ENCODE data around the gene CALHM1.

The CALHM1 gene

GRCh38 chr10:103481974-103482531 lies 23.4 kb upstream of the CALHM1 start:
- peak in 1 of 2 experiments; percentile 11 for DNase-seq

GRCh38 chr10:103480521-103480920 lies 21.8 kb upstream of the CALHM1 start:
- DNase-seq, result no peak

GRCh38 chr10:103479135-103479534 lies 20.4 kb upstream of the CALHM1 start, which contains the start of gene CALHM3:
Gene CALHM3 (minus strand): TSS chr10:103479240. CDS start chr10:103479032, 208 bp downstream.
- DNase-seq, result no peak

- DNase-seq, result no peak
Observed at GRCh38 chr10:103478671-103479070, 20.0 kb upstream of the CALHM1 start.

- DNase-seq, result no peak
Observed at GRCh38 chr10:103476046-103476768, 17.5 kb upstream of the CALHM1 start.

- no peak for DNase-seq
Observed at GRCh38 chr10:103475437-103475836, 16.7 kb upstream of the CALHM1 start.

- DNase-seq, result no peak
Observed at GRCh38 chr10:103474077-103474476, 15.4 kb upstream of the CALHM1 start.

GRCh38 chr10:103473261-103473671 lies 14.6 kb upstream of the CALHM1 start:
- DNase-seq, result no peak

GRCh38 chr10:103472005-103472404 lies 13.3 kb upstream of the CALHM1 start:
- DNase-seq, result no peak

GRCh38 chr10:103470761-103471653 lies 12.3 kb upstream of the CALHM1 start:
- DNase-seq, result no peak

- no peak for DNase-seq
Observed at GRCh38 chr10:103469201-103469600, 10.5 kb upstream of the CALHM1 start.

GRCh38 chr10:103467406-103467805 lies 8.7 kb upstream of the CALHM1 start:
- DNase-seq, result no peak

GRCh38 chr10:103466734-103467133 lies 8.0 kb upstream of the CALHM1 start:
- DNase-seq, result no peak

- DNase-seq, result no peak
Observed at GRCh38 chr10:103465411-103466179, 6.9 kb upstream of the CALHM1 start.

- DNase-seq, result no peak
Observed at GRCh38 chr10:103463499-103463898, 4.8 kb upstream of the CALHM1 start.

GRCh38 chr10:103459615-103460014 lies 915 bp upstream of the CALHM1 start:
- no peak for DNase-seq

GRCh38 chr10:103457896-103458583 lies 660 bp downstream of the CALHM1 start:
- DNase-seq, result no peak

- DNase-seq, result no peak
Observed at GRCh38 chr10:103457176-103457712, 1.5 kb downstream of the CALHM1 start.

GRCh38 chr10:103456074-103456660 lies 2.5 kb downstream of the CALHM1 start:
- no peak for DNase-seq

GRCh38 chr10:103455235-103455634 lies 3.5 kb downstream of the CALHM1 start:
- no peak for DNase-seq

- no peak for DNase-seq
Observed at GRCh38 chr10:103454026-103454425, 4.7 kb downstream of the CALHM1 start.
